ENCODE data around the gene GTPBP1. TPM values are rescaled to one million over a fixed set of nuclear protein-coding genes. Genes with fewer than 3 reads are reported as not detected.

The GTPBP1 gene
- total and polyA plus RNA-seq, 2 of the 13 experiments (the other 11 are each of a cell fraction or from before 2014, with no cell fraction given), result 22.3 to 27.0 TPM

- no peak for TF ChIP-seq DDIT3 (CRISPR knock-in tag; IDR thresholded peaks at IDR 0.05)
- no peak for TF ChIP-seq STAT6 (CRISPR knock-in tag; IDR thresholded peaks at IDR 0.05; ENCODE audit: borderline replicate concordance)
- TF ChIP-seq HMGXB4 (CRISPR knock-in tag; IDR thresholded peaks at IDR 0.05; ENCODE audit: borderline replicate concordance in 1 of 2, low read depth in 1 of 2), result 0 out of 4 replicates have a peak, but pooled peaks of 1 of the 2 experiments have one; percentile 15
- TF ChIP-seq THAP8 (CRISPR knock-in tag; IDR thresholded peaks at IDR 0.05; ENCODE audit: borderline replicate concordance), result no peak
- TF ChIP-seq ETV6 (CRISPR knock-in tag; conservative IDR thresholded peaks at IDR 0.05), result no peak
- TF ChIP-seq PLSCR1 (CRISPR knock-in tag; IDR thresholded peaks at IDR 0.05; ENCODE audit: borderline replicate concordance), result no peak
- no peak for TF ChIP-seq ZNF646 (CRISPR knock-in tag; IDR thresholded peaks at IDR 0.05)
- TF ChIP-seq NRL (CRISPR knock-in tag; IDR thresholded peaks at IDR 0.05; ENCODE audit: borderline replicate concordance), result no peak
- peak; percentile 6; the same call in 1 of the 2 replicates for TF ChIP-seq ZFP90 (CRISPR knock-in tag; IDR thresholded peaks at IDR 0.05; ENCODE audit: borderline replicate concordance)
- 0 out of 2 replicates have a peak, but pooled peaks have one; percentile 7 for TF ChIP-seq ZNF792 (CRISPR knock-in tag; IDR thresholded peaks at IDR 0.05)
- peak; percentile 82; the same call in 1 of the 2 replicates for TF ChIP-seq ZNF451 (CRISPR knock-in tag; IDR thresholded peaks at IDR 0.05)
- TF ChIP-seq HNRNPLL (IDR thresholded peaks at IDR 0.05; ENCODE audit: low read depth, low read length, poor library complexity, severe bottlenecking), result peak; percentile 11
- TF ChIP-seq ZNF33A (CRISPR knock-in tag; IDR thresholded peaks at IDR 0.05; ENCODE audit: borderline replicate concordance), result no peak
Observed at GRCh38 chr22:38700270-38700788, 5.4 kb upstream of the GTPBP1 start (continued).
